ENCODE data around the gene ZFR2.

DNA sequence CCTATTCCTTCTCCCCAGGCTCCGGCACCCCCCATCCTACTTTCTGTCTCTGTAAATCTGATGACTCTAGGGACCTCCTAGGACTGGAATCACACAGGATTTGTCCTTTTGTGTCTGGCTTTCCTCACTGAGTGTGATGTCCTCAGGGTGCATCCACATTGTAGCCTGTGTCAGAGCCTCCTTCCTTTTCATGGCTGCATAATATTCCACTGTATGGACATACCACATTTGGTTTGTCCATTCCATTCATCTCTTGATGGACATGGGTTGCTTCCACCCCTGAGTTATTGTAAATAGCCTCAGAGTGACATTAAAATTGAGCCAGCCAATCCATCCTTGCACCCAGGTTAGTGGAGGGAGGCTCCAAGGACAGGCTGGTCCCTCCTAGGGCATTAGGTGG, 41.3 kb upstream of the ZFR2 start:
- no peak for TF ChIP-seq EP300 (IDR thresholded peaks at IDR 0.05; ENCODE audit: low read depth)
- TF ChIP-seq, protein P1, sequence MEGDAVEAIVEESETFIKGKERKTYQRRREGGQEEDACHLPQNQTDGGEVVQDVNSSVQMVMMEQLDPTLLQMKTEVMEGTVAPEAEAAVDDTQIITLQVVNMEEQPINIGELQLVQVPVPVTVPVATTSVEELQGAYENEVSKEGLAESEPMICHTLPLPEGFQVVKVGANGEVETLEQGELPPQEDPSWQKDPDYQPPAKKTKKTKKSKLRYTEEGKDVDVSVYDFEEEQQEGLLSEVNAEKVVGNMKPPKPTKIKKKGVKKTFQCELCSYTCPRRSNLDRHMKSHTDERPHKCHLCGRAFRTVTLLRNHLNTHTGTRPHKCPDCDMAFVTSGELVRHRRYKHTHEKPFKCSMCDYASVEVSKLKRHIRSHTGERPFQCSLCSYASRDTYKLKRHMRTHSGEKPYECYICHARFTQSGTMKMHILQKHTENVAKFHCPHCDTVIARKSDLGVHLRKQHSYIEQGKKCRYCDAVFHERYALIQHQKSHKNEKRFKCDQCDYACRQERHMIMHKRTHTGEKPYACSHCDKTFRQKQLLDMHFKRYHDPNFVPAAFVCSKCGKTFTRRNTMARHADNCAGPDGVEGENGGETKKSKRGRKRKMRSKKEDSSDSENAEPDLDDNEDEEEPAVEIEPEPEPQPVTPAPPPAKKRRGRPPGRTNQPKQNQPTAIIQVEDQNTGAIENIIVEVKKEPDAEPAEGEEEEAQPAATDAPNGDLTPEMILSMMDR (IDR thresholded peaks at IDR 0.05) = no peak
- no peak for TF ChIP-seq POLR2AphosphoS5 (IDR thresholded peaks at IDR 0.05)

Data from transverse colon (tissue), 4 donors.